ENCODE measurements around the gene ODF2L. TPM values are rescaled to one million over a fixed set of nuclear protein-coding genes. Genes with fewer than 3 reads are reported as not detected.

ODF2L gene
- total RNA-seq, 2 experiments from 2014 or later, result 16.9 to 18.0 TPM

- Mint-ChIP-seq H3K36me3 (no peaks in the 10 kb centered on the region), H3K9me3 (peaks cover 15% of the 10 kb centered on the region), H3K4me1 (no peaks in the 10 kb centered on the region), H3K27me3 (no peaks in the 10 kb centered on the region), H3K27ac (no peak overlapping the region), H3K4me3 (no peak overlapping the region)
- DNase-seq, result no peak
Measured at GRCh38 chr1:86303041-86303690, 93.0 kb downstream of the ODF2L start.

Other genes starting within 250 kb of the ODF2L start
- gene COL24A1, start 239.6 kb downstream of the ODF2L start, total RNA-seq, result not detected
- not detected for gene CLCA2, start 27.8 kb upstream of the ODF2L start, total RNA-seq
- not detected for gene CLCA1, start 72.6 kb upstream of the ODF2L start, total RNA-seq
- gene CLCA4, start 150.8 kb upstream of the ODF2L start, total RNA-seq, result not detected